ENCODE measurements around the gene RPRD1A.

DNA sequence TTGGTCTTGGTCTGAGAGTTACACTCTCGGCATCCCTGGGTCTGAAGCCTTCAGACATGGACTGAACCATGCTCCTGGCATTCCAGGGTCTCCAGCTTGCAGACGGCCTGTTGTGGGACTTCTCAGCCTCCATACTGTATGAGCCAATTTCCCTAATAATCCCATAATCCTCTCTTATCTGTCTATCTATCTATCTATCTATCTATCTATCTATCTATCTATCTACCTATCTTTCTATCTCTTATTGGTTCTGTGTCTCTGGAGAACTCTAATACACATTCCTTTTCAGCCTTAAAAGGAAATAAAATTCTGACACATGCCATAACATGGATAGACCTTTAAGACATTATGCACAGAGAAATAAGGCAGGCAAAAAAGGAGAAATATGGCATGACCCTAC lies 37.4 kb upstream of the RPRD1A start:
- TF ChIP-seq, protein P1, sequence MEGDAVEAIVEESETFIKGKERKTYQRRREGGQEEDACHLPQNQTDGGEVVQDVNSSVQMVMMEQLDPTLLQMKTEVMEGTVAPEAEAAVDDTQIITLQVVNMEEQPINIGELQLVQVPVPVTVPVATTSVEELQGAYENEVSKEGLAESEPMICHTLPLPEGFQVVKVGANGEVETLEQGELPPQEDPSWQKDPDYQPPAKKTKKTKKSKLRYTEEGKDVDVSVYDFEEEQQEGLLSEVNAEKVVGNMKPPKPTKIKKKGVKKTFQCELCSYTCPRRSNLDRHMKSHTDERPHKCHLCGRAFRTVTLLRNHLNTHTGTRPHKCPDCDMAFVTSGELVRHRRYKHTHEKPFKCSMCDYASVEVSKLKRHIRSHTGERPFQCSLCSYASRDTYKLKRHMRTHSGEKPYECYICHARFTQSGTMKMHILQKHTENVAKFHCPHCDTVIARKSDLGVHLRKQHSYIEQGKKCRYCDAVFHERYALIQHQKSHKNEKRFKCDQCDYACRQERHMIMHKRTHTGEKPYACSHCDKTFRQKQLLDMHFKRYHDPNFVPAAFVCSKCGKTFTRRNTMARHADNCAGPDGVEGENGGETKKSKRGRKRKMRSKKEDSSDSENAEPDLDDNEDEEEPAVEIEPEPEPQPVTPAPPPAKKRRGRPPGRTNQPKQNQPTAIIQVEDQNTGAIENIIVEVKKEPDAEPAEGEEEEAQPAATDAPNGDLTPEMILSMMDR (optimal IDR thresholded peaks at IDR 0.05 in 1 of 3, IDR thresholded peaks at IDR 0.05 in 1 of 3, conservative IDR thresholded peaks at IDR 0.05 in 1 of 3; ENCODE audit: extremely low read depth in 1 of 3, insufficient read depth in 2 of 3, low read length in 3 of 3): no peak
- TF ChIP-seq EZH2 (IDR thresholded peaks at IDR 0.05; ENCODE audit: low read length): no peak

Measured in keratinocyte (primary cell).